GM12872 (cell line): ENCODE results near the gene CMC2.

ENCODE experiments used
- CTCF ChIP-seq: IDR thresholded peaks from 3 replicates; pipeline ENCODE4 v1.5.1; 2011; ENCODE audit warnings: low read depth, mild to moderate bottlenecking, low read length, moderate library complexity; ENCODE audit not compliant: insufficient read depth

CMC2 gene

GRCh38 chr16:81035975-81036750, 29.5 kb upstream of the CMC2 start:
- no peak for TF ChIP-seq CTCF

GRCh38 chr16:81035398-81035974, 28.8 kb upstream of the CMC2 start, which contains the start of gene ATMIN:
TSS of gene ATMIN (plus strand) at chr16:81035842. CDS start at chr16:81035871, 29 bp downstream.
- TF ChIP-seq CTCF: peak; percentile 94

- no peak for TF ChIP-seq CTCF
These were observed 23.4 kb upstream of the CMC2 start for GRCh38 chr16:81029930-81030604.

GRCh38 chr16:81026429-81026828, 19.7 kb upstream of the CMC2 start:
- no peak for TF ChIP-seq CTCF

GRCh38 chr16:81018496-81018895, 11.8 kb upstream of the CMC2 start:
- TF ChIP-seq CTCF: no peak

GRCh38 chr16:81014672-81015071, 8.0 kb upstream of the CMC2 start:
- TF ChIP-seq CTCF: no peak

- TF ChIP-seq CTCF: no peak
These were observed 6.3 kb upstream of the CMC2 start for GRCh38 chr16:81012974-81013373.
